Activated T-cell treated with anti-CD3 and anti-CD28 coated beads for 24 hours (primary cell): ENCODE results near the gene SNX12.
A peak's percentile ranks its signal among the peaks of the same experiment; 100 is the strongest.

Source experiments
- DNase-seq: peaks from one replicate; pipeline ENCODE4 v3.0.0-alpha.2; 2020; ENCODE audit warnings: low read depth

The SNX12 gene

DNA sequence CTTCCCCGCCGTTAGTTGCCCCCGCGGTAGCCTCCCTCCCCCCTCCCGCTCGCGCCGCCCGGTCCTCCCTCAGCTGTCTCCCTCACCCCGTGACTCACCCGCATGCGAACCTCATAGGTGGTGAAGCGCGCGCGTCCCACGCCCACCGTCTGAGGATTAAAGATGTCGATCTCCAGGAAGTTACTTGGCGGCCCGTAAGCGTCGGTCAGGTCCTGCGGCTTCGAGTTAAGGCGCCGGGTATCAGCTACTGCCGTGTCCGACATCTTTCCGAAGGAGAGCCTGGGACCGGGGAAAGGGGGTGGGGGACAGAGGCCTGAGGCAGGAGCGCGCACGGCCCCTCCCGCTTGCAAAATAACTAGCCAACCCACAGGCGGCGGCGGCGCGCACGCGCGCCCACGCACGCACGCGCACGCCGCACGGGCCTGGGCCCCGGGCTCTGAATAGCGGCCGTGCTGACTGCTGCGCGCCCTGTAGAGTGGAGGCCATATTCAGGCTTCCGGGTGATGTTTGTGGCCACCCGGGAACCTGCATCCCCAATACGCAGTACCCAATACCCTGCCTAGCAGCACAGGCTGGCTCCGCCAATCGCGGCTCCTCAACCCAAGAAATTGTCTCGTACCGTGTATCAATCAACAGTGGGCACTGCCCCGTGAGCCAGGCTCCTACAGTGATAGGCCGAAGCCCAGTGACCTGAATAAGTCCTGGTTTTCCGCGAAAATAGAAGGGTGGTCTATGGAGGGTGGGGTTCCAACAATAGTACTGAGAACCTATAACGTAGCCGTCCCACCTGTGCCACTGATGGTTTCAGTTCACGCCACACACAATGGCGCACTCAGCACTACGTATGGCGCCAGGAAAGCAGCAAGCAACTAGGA is at the start of gene SNX12:
Gene SNX12 (minus strand): TSS at position 291 of the 875 bp plus-strand sequence. CDS start 28 bp downstream, at position 263.
- peak; percentile 78 for DNase-seq

DNA sequence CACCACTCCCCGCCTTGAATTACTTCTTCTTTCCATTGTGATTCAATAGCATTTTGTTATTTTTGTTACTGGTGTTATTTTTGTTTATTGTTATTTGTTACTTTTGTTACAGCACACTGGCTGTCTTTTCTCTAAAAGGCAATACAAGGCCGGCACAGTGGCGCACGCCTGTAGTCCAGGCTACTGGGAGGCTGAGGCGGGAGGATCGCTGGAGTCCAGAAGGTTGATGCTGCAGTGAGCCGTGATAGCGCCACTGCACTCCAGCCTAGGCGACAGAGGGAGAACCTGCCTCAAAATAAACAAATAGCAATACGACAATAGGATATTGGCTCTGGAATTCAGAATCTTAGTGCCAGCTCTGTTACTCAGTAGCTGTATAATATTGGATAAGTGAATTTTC is 49.2 kb upstream of the SNX12 start:
- DNase-seq, result no peak

DNA sequence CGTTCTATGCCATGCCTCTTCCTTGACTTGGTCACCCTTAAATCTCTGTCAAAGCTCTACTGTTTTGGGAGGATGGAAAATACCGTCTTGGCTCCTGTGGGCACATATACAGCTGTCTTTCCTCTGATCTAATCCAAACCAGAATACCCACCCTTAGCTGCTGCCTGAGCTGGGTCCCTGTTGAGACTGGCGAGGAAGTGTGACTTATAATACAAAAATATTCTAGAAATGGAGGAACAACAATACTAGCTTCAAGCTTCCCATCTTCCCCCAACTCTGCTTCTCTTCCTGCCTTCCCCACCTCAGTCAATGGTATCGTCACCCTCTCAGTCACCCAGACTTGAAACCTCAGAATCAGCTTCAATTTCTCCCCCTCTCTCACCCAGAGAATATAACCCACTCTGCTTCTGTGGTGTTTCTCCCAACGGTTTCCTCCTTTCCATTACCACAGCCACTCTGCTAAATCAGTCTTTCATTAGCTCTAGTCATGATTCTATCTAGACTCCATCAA is 43.8 kb upstream of the SNX12 start:
- DNase-seq, result no peak

DNA sequence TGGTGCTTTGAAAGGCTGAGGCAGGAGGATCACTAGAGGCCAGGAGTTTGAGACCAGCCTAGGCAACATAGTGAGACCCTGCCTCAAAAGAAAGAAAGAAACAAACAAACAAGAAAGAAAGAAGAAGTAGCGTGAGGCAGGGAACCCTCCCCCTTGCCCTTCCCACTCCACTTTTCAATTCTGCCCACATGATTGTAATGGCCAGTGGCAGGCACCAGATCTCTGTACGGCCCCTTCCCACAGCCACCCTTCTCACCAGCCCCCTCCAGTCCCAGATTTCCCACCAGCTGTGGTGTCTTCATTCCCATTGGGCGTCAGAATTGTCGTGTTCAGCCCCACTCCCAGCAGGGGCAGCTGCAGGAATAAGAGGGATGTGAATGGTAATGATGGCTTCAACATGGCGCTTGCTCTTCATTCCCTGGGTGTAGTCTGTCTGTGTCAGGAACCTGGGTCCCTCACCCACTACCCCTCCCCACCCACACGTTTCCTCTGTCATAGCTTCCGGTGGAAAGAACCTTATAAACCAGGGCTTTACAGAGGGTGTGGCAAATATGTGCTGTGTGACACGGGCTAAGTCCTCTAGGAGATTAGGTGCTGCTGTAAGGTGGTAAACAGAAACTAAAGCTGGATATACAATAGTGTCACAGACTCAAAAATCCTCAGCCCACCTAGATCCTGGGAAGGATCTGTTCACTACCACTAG is 43.2 kb upstream of the SNX12 start, which contains the start of gene IL2RG:
Gene IL2RG (minus strand): TSS at position 437 of the 703 bp plus-strand sequence. CDS start 38 bp downstream, at position 399.
- peak; percentile 67 for DNase-seq

- DNase-seq, result no peak
Measured at GRCh38 chrX:71109051-71109450, 40.9 kb upstream of the SNX12 start.

- no peak for DNase-seq
Measured at GRCh38 chrX:71107762-71108360, 39.7 kb upstream of the SNX12 start.

GRCh38 chrX:71107245-71107644 is 39.1 kb upstream of the SNX12 start:
- DNase-seq, result no peak

DNA sequence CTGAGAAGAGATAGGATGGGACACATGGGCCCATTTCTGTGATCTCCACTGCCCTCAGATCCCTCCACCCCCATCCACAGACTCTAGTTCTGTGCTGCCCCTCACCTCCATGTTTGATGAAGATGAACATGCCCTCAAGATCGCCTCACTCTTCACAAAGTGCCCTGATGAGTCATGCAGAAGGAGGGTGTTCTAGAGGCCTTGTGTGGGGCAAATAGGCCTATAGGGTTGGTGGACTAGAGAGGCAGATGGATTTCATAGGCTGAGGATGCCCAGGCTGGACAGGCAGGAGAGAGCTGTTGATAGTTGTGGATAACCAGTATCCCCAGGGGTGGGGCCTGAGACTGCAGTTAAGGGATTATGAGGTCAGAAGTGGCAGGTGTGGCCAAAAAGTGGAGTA is 38.3 kb upstream of the SNX12 start, which contains the start of gene CXorf65:
Gene CXorf65 (minus strand): TSS at position 314 of the 400 bp plus-strand sequence. CDS start 184 bp downstream, at position 130.
- no peak for DNase-seq

GRCh38 chrX:71105628-71106027 is 37.5 kb upstream of the SNX12 start:
- DNase-seq, result no peak

GRCh38 chrX:71103110-71103983 is 35.2 kb upstream of the SNX12 start:
- no peak for DNase-seq

GRCh38 chrX:71102292-71102691 is 34.2 kb upstream of the SNX12 start:
- DNase-seq, result no peak

DNA sequence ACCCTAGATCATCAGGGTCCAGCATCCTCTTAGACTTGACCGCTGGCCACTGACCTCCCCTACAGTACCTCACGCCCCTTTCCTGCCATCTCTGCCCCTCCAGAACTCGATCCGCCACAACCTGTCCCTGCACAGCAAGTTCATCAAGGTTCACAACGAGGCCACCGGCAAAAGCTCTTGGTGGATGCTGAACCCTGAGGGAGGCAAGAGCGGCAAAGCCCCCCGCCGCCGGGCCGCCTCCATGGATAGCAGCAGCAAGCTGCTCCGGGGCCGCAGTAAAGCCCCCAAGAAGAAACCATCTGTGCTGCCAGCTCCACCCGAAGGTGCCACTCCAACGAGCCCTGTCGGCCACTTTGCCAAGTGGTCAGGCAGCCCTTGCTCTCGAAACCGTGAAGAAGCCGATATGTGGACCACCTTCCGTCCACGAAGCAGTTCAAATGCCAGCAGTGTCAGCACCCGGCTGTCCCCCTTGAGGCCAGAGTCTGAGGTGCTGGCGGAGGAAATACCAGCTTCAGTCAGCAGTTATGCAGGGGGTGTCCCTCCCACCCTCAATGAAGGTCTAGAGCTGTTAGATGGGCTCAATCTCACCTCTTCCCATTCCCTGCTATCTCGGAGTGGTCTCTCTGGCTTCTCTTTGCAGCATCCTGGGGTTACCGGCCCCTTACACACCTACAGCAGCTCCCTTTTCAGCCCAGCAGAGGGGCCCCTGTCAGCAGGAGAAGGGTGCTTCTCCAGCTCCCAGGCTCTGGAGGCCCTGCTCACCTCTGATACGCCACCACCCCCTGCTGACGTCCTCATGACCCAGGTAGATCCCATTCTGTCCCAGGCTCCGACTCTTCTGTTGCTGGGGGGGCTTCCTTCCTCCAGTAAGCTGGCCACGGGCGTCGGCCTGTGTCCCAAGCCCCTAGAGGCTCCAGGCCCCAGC is 32.7 kb upstream of the SNX12 start:
- no peak for DNase-seq

GRCh38 chrX:71099736-71100135 is 31.6 kb upstream of the SNX12 start:
- DNase-seq, result no peak

GRCh38 chrX:71098951-71099506 is 30.9 kb upstream of the SNX12 start:
- no peak for DNase-seq

DNA sequence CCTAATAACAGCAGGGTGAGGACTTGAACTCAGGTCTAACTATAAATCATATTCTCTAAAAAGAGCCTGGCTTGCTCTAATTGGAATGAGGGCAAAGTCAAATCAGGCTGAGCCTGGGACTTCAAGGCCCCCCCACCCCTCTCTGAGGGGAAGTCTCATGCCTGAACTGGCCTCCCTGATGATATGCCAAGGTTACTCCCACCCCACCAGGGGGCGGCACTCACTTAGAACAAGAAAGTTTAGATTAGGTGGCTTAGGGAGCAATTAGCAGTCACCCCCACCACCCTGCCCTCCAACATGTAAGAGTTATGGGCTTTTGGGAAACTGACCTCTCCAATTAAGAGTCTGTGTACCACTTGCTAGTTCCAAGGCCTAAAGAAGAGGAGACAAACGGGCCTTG is 30.2 kb upstream of the SNX12 start:
- peak; percentile 58 for DNase-seq

GRCh38 chrX:71096760-71097032 is 28.6 kb upstream of the SNX12 start:
- DNase-seq, result no peak

DNA sequence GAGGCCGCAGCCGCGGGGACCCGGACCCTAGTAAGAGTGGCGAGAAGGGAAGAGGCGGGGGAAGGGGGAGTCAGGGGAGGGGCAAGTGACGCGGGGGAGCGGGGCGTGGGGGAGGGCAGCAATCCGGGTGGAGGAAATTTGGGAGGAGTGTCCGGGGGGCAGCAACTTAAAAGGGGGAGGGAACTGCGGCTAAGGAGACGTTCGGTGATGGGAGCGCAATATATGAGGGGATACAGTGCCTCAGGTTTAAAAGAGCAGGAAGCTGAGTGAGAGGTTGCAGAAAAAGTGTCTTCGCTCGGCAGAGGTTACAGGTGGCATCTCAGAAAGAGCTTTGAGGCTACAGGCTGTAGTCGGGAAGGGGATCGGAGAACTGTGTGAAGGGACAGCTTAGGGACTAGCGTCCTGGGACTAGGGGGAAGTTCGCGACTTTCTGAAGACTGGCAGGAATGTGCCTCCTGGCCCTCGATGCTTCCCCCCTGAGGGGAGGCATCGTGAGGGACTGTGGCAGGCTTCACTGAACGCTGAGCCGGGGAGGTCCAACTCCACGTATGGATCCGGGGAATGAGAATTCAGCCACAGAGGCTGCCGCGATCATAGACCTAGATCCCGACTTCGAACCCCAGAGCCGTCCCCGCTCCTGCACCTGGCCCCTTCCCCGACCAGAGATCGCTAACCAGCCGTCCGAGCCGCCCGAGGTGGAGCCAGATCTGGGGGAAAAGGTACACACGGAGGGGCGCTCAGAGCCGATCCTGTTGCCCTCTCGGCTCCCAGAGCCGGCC is 28.0 kb upstream of the SNX12 start:
- peak; percentile 42 for DNase-seq

GRCh38 chrX:71095555-71095980 is 27.4 kb upstream of the SNX12 start, which contains the start of gene FOXO4:
Gene FOXO4 (plus strand): TSS chrX:71095851. CDS start chrX:71096529, 678 bp downstream.
- DNase-seq, result peak; percentile 81

GRCh38 chrX:71095033-71095432 is 26.9 kb upstream of the SNX12 start:
- DNase-seq, result no peak
